Mesenchymal stem cell (in vitro differentiated cells and primary cell): ENCODE measurements around the gene EXD2.
"Not testable (repeated sequence)": the region's sequence is repeated elsewhere in the genome, so short reads cannot be mapped to it uniquely, and the experiment has no call there.

Experiments
- DNase-seq: peaks from one replicate; pipeline ENCODE4 v3.0.0-alpha.2; 2013
- H2AFZ ChIP-seq: one replicate; pipeline ENCODE4 v1.6.1; 2013; ENCODE audit warnings: low read depth, mild to moderate bottlenecking, control low read depth, inconsistent platforms, low read length, moderate library complexity
- H2AK5ac ChIP-seq: 2 replicates; pipeline ENCODE4 v1.6.1; 2013; ENCODE audit warnings: low read length, moderate library complexity, mild to moderate bottlenecking, inconsistent platforms; ENCODE audit not compliant: severe bottlenecking
- H2BK120ac ChIP-seq: one replicate; pipeline ENCODE4 v1.6.1; 2013; ENCODE audit warnings: low read depth, mild to moderate bottlenecking, inconsistent platforms, low read length, moderate library complexity
- H2BK12ac ChIP-seq, 2 experiments: one replicate each; pipeline ENCODE4 v1.6.1; 2013; ENCODE audit warnings: inconsistent platforms in 2 of 2, low read length in 2 of 2, mild to moderate bottlenecking in 2 of 2, moderate library complexity in 2 of 2, control low read depth in 1 of 2
- H2BK15ac ChIP-seq: one replicate; pipeline ENCODE4 v1.6.1; 2013; ENCODE audit warnings: mild to moderate bottlenecking, low read depth, inconsistent platforms; ENCODE audit not compliant: poor library complexity, severe bottlenecking
- H2BK5ac ChIP-seq: 2 replicates; pipeline ENCODE4 v1.6.1; 2013; ENCODE audit warnings: low read depth, mild to moderate bottlenecking, low read length, control low read depth, inconsistent platforms; ENCODE audit not compliant: poor library complexity, severe bottlenecking
- H3K14ac ChIP-seq, 2 experiments: one replicate each; pipeline ENCODE4 v1.6.1; 2013; ENCODE audit warnings: inconsistent platforms in 2 of 2, low read length in 2 of 2, control low read depth in 1 of 2, mild to moderate bottlenecking in 1 of 2, moderate library complexity in 1 of 2
- H3K18ac ChIP-seq, 2 experiments: one replicate each; pipeline ENCODE4 v1.6.1; 2013; ENCODE audit warnings: inconsistent platforms in 2 of 2, low read length in 2 of 2, control low read depth in 1 of 2, low read depth in 1 of 2, mild to moderate bottlenecking in 1 of 2
- H3K23ac ChIP-seq, 2 experiments: one replicate each; pipeline ENCODE4 v1.6.1; 2013; ENCODE audit warnings: inconsistent platforms in 2 of 2, low read length in 2 of 2, mild to moderate bottlenecking in 2 of 2, moderate library complexity in 2 of 2, control low read depth in 1 of 2
- H3K27ac ChIP-seq: 2 replicates; pipeline ENCODE4 v1.5.1; 2013; ENCODE audit warnings: mild to moderate bottlenecking, moderate library complexity, low read length, control low read depth, inconsistent platforms; ENCODE audit not compliant: poor library complexity, severe bottlenecking
- H3K27me3 ChIP-seq, 2 experiments: 2 replicates each; pipeline versions ENCODE4 v1.6.1 to v1.7.0; 2013; ENCODE audit warnings: low read length in 2 of 2, mild to moderate bottlenecking in 2 of 2, moderate library complexity in 2 of 2, control low read depth in 1 of 2, inconsistent platforms in 1 of 2; ENCODE audit not compliant: control insufficient read depth in 1 of 2, insufficient read depth in 1 of 2
- H3K36me3 ChIP-seq, 2 experiments: 2 replicates each; pipeline versions ENCODE4 v1.6.1 to v1.7.0; 2013; ENCODE audit warnings: low read length in 2 of 2, control low read depth in 1 of 2, inconsistent platforms in 1 of 2, low read depth in 1 of 2, mild to moderate bottlenecking in 1 of 2; ENCODE audit not compliant: insufficient read depth in 2 of 2, control insufficient read depth in 1 of 2
- H3K4ac ChIP-seq, 2 experiments: one replicate each; pipeline ENCODE4 v1.6.1; 2013; ENCODE audit warnings: inconsistent platforms in 2 of 2, low read length in 2 of 2, mild to moderate bottlenecking in 2 of 2, moderate library complexity in 2 of 2, control low read depth in 1 of 2, low read depth in 1 of 2
- H3K4me1 ChIP-seq: 2 replicates; pipeline ENCODE4 v1.6.1; 2013; ENCODE audit warnings: low read depth, low read length, control low read depth; ENCODE audit not compliant: control insufficient read depth, insufficient read depth
- H3K4me2 ChIP-seq: 2 replicates; pipeline ENCODE4 v1.6.1; 2013; ENCODE audit warnings: low read length, mild to moderate bottlenecking, inconsistent platforms; ENCODE audit not compliant: poor library complexity, severe bottlenecking
- H3K4me3 ChIP-seq, 2 experiments: 2 replicates each; pipeline versions ENCODE4 v1.5.1 to v1.7.0; 2013; ENCODE audit warnings: low read length in 2 of 2, mild to moderate bottlenecking in 2 of 2, control low read depth in 1 of 2, low read depth in 1 of 2; ENCODE audit not compliant: insufficient read depth in 1 of 2
- H3K79me1 ChIP-seq: replicated peaks from 2 replicates; pipeline ENCODE4 v1.6.1; 2013; ENCODE audit warnings: mild to moderate bottlenecking, control low read depth, low read length, inconsistent platforms; ENCODE audit not compliant: poor library complexity, severe bottlenecking
- H3K9ac ChIP-seq: 2 replicates; pipeline ENCODE4 v1.7.0; 2013; ENCODE audit warnings: mild to moderate bottlenecking, low read length, moderate library complexity
- H3K9me3 ChIP-seq: 2 replicates; pipeline ENCODE4 v1.7.0; 2013; ENCODE audit warnings: mild to moderate bottlenecking, low read length; ENCODE audit not compliant: control insufficient read depth
- H4K8ac ChIP-seq: one replicate; pipeline ENCODE4 v1.6.1; 2013; ENCODE audit warnings: inconsistent platforms, mild to moderate bottlenecking, low read length, moderate library complexity
- H4K91ac ChIP-seq: one replicate; pipeline ENCODE4 v1.6.1; 2013; ENCODE audit warnings: mild to moderate bottlenecking, low read length, inconsistent platforms
- WGBS: methylation state at CpG from one replicate; pipeline ENCODE4 v1.1.7; 2013; ENCODE audit warnings: mixed read lengths; 5-methylcytosine and 5-hydroxymethylcytosine counted together

The EXD2 gene

DNA sequence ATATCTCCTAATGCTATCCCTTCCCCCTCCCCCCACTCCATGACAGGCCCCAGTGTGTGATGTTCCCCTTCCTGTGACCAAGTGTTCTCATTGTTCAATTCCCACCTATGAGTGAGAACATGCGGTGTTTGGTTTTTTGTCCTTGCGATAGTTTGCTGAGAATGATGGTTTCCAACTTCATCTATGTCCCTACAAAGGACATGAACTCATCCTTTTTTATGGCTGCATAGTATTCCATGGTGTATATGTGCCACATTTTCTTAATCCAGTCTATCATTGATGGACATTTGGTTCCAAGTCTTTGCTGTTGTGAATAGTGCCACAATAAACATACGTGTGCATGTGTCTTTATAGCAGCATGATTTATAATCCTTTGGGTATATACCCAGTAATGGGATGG, 26.4 kb downstream of the EXD2 start:
- WGBS = no CpG with 5 or more reads among the region's 3 CpGs
- not testable (repeated sequence) for H3K4me3 ChIP-seq, H3K18ac ChIP-seq, H3K23ac ChIP-seq, H2AK5ac ChIP-seq, H3K4me2 ChIP-seq, H2BK12ac ChIP-seq, H3K27me3 ChIP-seq, H3K4ac ChIP-seq, H3K9me3 ChIP-seq, H4K8ac ChIP-seq, H3K9ac ChIP-seq, H2BK15ac ChIP-seq, DNase-seq, H3K14ac ChIP-seq, H3K79me1 ChIP-seq, H3K4me1 ChIP-seq, H3K36me3 ChIP-seq, H2BK5ac ChIP-seq, H2AFZ ChIP-seq, H3K27ac ChIP-seq, H4K91ac ChIP-seq, H2BK120ac ChIP-seq

DNA sequence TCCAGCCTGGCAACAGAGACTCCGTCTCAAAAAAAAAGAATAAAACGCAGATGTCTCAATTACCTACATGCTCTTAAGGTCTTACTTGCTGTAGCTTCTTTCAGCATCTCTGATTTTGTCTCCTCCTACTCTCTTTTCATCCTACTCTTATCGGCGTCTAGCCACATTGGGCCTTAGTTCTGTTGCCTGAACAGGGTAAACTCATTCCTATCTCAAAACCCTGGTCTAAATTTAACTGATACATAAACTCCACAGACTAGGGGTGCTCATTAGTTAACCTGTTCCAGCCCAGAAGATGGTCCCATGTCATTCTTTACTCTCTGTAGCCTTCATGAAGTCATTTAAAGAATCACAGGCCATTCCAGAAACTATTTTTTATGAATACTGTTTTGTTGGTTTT, 33.6 kb downstream of the EXD2 start:
- H2BK5ac ChIP-seq = no peak overlapping the region
- no peak overlapping the region for H2AFZ ChIP-seq
- H3K36me3 ChIP-seq = peaks cover 5% of the 10 kb centered on the region in 2 experiments
- no peak overlapping the region for H3K23ac ChIP-seq
- H3K9ac ChIP-seq = no peak overlapping the region
- no peak overlapping the region for H2BK12ac ChIP-seq
- no peak overlapping the region for H3K4me2 ChIP-seq
- H2AK5ac ChIP-seq = no peak overlapping the region
- no peaks in the 10 kb centered on the region for H3K4me1 ChIP-seq
- no peak overlapping the region for H3K18ac ChIP-seq
- H2BK15ac ChIP-seq = no peak overlapping the region
- no peak overlapping the region for H3K27ac ChIP-seq
- H2BK120ac ChIP-seq = no peak overlapping the region
- H3K14ac ChIP-seq = no peak overlapping the region
- H3K4me3 ChIP-seq = no peak overlapping the region
- 95% methylated on average over 4 of the region's 4 CpGs for WGBS
- no peak for DNase-seq
- no peak overlapping the region for H3K4ac ChIP-seq
- H3K79me1 ChIP-seq = peaks cover 14% of the 10 kb centered on the region
- no peaks in the 10 kb centered on the region for H3K9me3 ChIP-seq
- no peaks in the 10 kb centered on the region for H3K27me3 ChIP-seq
- no peak overlapping the region for H4K8ac ChIP-seq
- no peak overlapping the region for H4K91ac ChIP-seq

DNA sequence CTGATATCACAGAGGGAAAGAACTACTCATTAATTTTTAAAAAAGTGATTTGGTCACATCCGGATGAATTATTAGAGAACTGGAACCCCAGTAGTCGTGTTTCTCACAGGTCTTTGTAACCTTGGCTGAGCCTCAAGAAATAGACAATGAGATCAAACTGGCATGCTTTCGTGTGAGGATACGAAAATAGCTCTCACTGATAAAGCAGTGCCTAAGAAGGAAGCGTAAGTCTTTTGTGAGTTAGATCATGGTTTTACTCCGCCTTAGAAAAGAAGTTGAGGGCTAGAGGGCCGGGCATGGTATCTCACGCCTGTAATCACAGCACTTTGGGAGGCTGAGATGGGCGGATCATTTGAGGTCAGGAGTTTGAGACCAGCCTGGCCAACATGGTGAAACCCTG, 34.9 kb downstream of the EXD2 start:
- no peak overlapping the region for H3K27ac ChIP-seq
- no peak for DNase-seq

DNA sequence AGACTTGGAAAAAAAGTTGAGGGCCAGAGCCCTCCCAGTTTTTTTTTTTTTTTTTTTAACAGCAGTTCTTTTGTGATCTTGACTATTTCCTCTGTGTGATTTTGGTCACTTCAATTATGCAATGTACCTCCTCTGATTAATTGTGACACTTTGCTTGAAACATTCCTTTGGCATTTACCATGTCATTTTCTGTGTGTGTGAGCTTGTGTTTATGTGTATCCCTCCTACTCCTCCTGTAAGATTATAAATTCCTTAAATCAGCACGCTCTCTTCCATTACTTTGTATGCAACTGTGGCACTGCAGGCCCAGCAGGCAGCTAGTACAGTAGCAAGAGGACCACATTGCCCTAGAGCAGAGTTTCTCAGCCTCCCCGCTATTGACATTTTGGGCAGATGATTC, 35.4 kb downstream of the EXD2 start:
- Histone ChIP-seq H3K14ac (no peak overlapping the region), H3K27me3 (no peaks in the 10 kb centered on the region), H2BK12ac (no peak overlapping the region), H3K4me3 (no peak overlapping the region), H2AK5ac (no peak overlapping the region), H3K36me3 (peaks cover 5 to 15% of the 10 kb centered on the region in 2 experiments), H2AFZ (no peak overlapping the region), H2BK15ac (no peak overlapping the region), H3K18ac (no peak overlapping the region), H4K8ac (no peak overlapping the region), H3K27ac (no peak overlapping the region), H2BK5ac (no peak overlapping the region), H3K9ac (no peak overlapping the region), H4K91ac (no peak overlapping the region), H3K4me1 (no peaks in the 10 kb centered on the region), H3K9me3 (no peaks in the 10 kb centered on the region), H3K4ac (no peak overlapping the region), H3K23ac (no peak overlapping the region), H3K79me1 (peaks cover 10% of the 10 kb centered on the region), H2BK120ac (no peak overlapping the region), H3K4me2 (no peak overlapping the region)
- DNase-seq = peak; percentile 16
- WGBS = 88% methylated on average over 1 of the region's 2 CpGs

More for the DNA sequence above, 34.9 kb downstream of the EXD2 start:
- Histone ChIP-seq H3K27me3 (no peaks in the 10 kb centered on the region), H3K4me2 (no peak overlapping the region), H2BK12ac (no peak overlapping the region), H3K23ac (no peak overlapping the region), H2AK5ac (no peak overlapping the region), H3K36me3 (peaks cover 5 to 11% of the 10 kb centered on the region in 2 experiments), H3K9me3 (no peaks in the 10 kb centered on the region), H4K91ac (no peak overlapping the region), H3K18ac (no peak overlapping the region), H3K79me1 (peaks cover 12% of the 10 kb centered on the region), H3K14ac (no peak overlapping the region), H3K4me3 (no peak overlapping the region), H2AFZ (no peak overlapping the region), H2BK120ac (no peak overlapping the region), H3K4ac (no peak overlapping the region), H3K9ac (no peak overlapping the region), H4K8ac (no peak overlapping the region), H3K4me1 (no peaks in the 10 kb centered on the region), H2BK5ac (no peak overlapping the region), H2BK15ac (no peak overlapping the region)
- WGBS = 86% methylated on average over 8 of the region's 9 CpGs
